Measurements from ENCODE around the gene RBM47.

GRCh38 chr4:40675166-40675565 lies 45.5 kb upstream of the RBM47 start:
- TF ChIP-seq CTCF (IDR thresholded peaks at IDR 0.05) (no peak), EP300 (IDR thresholded peaks at IDR 0.05) (no peak), POLR2A (IDR thresholded peaks at IDR 0.05; ENCODE audit: low read depth) (no peak), POLR2AphosphoS5 (IDR thresholded peaks at IDR 0.05) (no peak)

All from esophagus muscularis mucosa (tissue), 4 donors.